SK-N-MC (cell line): ENCODE measurements around the gene PCDHGA2.

Source experiments
- FOXP2 ChIP-seq: optimal IDR thresholded peaks from 2 replicates; pipeline ENCODE3; 2011; ENCODE audit warnings: mild to moderate bottlenecking, moderate library complexity; ENCODE audit not compliant: insufficient read depth; ENCODE audit errors: extremely low read length, control extremely low read depth
- POLR2AphosphoS5 ChIP-seq: IDR thresholded peaks from 2 replicates; pipeline ENCODE4 v1.6.1; 2012; ENCODE audit warnings: mild to moderate bottlenecking, low read depth, low read length, borderline replicate concordance

DNA sequence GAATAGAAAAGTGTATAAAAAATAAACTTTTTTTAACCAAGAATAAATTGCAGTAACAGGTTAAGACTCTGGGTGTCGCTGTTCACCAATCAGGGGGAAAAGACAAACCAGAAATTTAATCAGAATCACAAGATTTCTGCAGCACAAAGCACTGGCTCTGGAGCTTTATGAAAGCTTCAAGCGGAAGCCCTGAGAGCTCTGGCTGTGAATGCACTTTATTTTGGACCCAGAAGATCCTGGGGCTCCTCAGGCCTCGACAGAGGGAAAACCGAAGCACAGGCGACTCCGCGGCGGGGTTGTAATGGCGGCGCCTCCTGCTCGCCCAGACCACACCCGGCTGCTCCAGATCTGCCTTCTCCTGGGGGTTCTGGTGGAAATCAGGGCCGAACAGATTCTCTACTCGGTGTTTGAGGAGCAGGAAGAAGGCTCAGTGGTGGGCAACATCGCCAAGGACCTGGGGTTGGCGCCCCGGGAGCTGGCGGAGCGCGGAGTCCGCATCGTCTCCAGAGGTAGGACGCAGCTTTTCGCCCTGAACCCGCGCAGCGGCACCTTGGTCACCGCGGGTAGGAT is 16.4 kb downstream of the PCDHGA2 start, which contains the start of gene PCDHGA4:
- TF ChIP-seq FOXP2 (no peak), POLR2AphosphoS5 (no peak)
